Measurements from ENCODE around the gene FLVCR1. TPM values are rescaled to one million over a fixed set of nuclear protein-coding genes. Genes with fewer than 3 reads are reported as not detected.

FLVCR1 gene
- total RNA-seq (6.8 TPM), polyA plus RNA-seq (ENCODE audit: insufficient read depth, low read depth, low replicate concordance) (2.9 TPM)
- long read RNA-seq, donor 1, full-length matches to known transcripts = 1 of 1 reads
- long read RNA-seq, donor 1, partial matches to known transcripts = 0 of 1 reads
- long read RNA-seq, donor 1, other reads (novel, unspliced or antisense) = 0 of 1 reads
- long read RNA-seq, donor 2, full-length matches to known transcripts = 2 of 2 reads
- long read RNA-seq, donor 2, partial matches to known transcripts = 0 of 2 reads
- long read RNA-seq, donor 2, other reads (novel, unspliced or antisense) = 0 of 2 reads
- long read RNA-seq, donor 3, full-length matches to known transcripts = 2 of 2 reads
- long read RNA-seq, donor 3, partial matches to known transcripts = 0 of 2 reads
- long read RNA-seq, donor 3, other reads (novel, unspliced or antisense) = 0 of 2 reads
- long read RNA-seq, donor 4, full-length matches to known transcripts = 1 of 1 reads
- long read RNA-seq, donor 4, partial matches to known transcripts = 0 of 1 reads
- long read RNA-seq, donor 4, other reads (novel, unspliced or antisense) = 0 of 1 reads
- long read RNA-seq, donor 5 = 0 reads
- long read RNA-seq, donor 6 = 0 reads
- long read RNA-seq, donor 7, full-length matches to known transcripts = 3 of 4 reads
- long read RNA-seq, donor 7, partial matches to known transcripts = 0 of 4 reads
- long read RNA-seq, donor 7, other reads (novel, unspliced or antisense) = 1 of 4 reads
- long read RNA-seq, donor 8 = 0 reads
- long read RNA-seq, donor 9 = 0 reads
- long read RNA-seq, donor 10 = 0 reads

DNA sequence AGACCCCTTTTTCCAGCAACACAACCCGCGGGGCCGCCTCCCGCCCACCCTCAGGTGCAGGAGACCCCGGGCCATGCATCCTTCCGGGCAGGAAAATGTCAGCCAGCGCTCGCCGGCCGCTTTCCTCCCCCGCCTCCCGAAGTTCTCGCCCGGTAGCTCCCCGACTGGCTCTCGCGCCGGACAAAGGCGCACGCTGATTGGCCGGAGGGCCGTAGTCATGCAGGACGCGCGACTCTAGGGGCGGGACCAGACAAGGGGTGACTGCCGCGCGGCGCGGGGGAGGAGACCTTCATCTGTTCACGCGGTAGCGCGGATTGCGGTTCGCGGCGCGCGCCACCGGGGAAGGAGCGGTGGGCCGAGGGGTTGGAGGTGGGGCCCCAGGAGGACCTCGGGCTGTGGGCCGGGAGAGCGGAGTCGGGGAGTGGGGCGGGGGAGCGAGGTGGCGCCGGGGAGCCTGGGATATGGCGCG is at the start of gene FLVCR1:
Gene FLVCR1, plus strand, starts transcription at position 284 of the 469 bp plus-strand sequence. Its CDS starts 178 bp downstream, at position 462.
- TF ChIP-seq, protein P1, sequence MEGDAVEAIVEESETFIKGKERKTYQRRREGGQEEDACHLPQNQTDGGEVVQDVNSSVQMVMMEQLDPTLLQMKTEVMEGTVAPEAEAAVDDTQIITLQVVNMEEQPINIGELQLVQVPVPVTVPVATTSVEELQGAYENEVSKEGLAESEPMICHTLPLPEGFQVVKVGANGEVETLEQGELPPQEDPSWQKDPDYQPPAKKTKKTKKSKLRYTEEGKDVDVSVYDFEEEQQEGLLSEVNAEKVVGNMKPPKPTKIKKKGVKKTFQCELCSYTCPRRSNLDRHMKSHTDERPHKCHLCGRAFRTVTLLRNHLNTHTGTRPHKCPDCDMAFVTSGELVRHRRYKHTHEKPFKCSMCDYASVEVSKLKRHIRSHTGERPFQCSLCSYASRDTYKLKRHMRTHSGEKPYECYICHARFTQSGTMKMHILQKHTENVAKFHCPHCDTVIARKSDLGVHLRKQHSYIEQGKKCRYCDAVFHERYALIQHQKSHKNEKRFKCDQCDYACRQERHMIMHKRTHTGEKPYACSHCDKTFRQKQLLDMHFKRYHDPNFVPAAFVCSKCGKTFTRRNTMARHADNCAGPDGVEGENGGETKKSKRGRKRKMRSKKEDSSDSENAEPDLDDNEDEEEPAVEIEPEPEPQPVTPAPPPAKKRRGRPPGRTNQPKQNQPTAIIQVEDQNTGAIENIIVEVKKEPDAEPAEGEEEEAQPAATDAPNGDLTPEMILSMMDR (IDR thresholded peaks at IDR 0.05; ENCODE audit: borderline replicate concordance, extremely low read depth, insufficient read depth) = peak; percentile 11
- FAIRE-seq (no peak), DNase-seq (peak; percentile 98 to 99 (median 99))
- H3K27ac ChIP-seq (ENCODE audit: low read depth in 2 of 2, low read length in 2 of 2) = peak within 1 kb of the TSS; percentile 65 to 93
- H3K9ac ChIP-seq (ENCODE audit: low read length in 3 of 3) = peak within 1 kb of the TSS; percentile 79 to 90 (median 79)
- H3K4me1 ChIP-seq (ENCODE audit: control insufficient read depth in 2 of 3, insufficient read depth in 2 of 3, low read depth in 1 of 3, low read length in 3 of 3) = peaks cover 0 to 13% (median 7%) of the 10 kb centered on the region in 3 donors
- H3K27me3 ChIP-seq (ENCODE audit: control insufficient read depth, insufficient read depth, low read length) = no peaks in the 10 kb centered on the region
- peaks cover 0 to 2% (median 0%) of the 10 kb centered on the region in 3 donors for H3K36me3 ChIP-seq (ENCODE audit: control insufficient read depth in 2 of 3, insufficient read depth in 3 of 3, low read length in 3 of 3)
- H3K9me3 ChIP-seq (ENCODE audit: control insufficient read depth in 2 of 3, insufficient read depth in 1 of 3, low read length in 3 of 3) = no peaks in the 10 kb centered on the region
- intact Hi-C loops (cut with DNase I) = no loop called here
- peak within 1 kb of the TSS; percentile 86 to 95 (median 88) for H3K4me3 ChIP-seq (ENCODE audit: low read length in 3 of 3)

DNA sequence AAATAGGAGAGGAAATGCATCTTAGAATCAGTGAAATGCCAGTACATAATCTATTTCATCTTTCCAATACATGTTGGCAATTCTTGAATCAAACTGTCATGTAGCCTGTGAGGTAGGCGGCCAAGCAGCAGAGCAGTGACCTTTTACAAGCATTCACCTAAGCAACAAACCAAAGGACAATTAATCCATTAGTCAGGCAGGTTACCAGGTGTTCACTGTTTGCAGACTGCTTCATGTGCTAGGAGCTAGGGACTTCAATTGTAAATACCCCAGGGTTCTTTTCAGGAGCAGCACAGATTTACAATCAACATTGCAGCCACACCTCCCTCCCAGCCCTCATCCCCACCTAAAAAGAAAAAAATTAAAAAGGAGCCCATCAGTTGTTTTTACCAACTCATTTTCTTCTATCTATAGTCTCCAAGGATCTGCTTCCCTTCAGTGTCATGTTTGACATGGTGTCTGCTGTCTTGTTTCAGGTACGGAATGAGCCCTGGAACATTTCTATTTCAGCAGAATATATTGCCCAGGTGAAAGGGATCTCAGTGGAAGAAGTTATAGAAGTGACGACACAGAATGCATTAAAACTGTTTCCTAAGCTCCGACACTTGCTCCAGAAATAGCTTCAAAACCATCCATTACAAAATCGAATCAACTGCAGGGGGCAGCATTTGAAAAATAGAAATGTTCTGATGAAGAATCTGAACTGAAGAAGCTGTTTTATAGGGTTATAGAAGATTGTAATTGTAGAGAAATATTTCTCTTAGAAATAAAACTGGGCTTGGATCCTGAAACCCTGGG is 43.3 kb upstream of the FLVCR1 start:
- intact Hi-C loops (cut with DNase I) = loop anchor here (10.0 kb wide), 1 partner anchor 180 kb away; no protein-coding TSS in a partner anchor
- H3K4me3 ChIP-seq (ENCODE audit: low read length in 3 of 3) = no peak overlapping the region
- peak; percentile 65 for FAIRE-seq
- TF ChIP-seq, protein P1 (IDR thresholded peaks at IDR 0.05; ENCODE audit: borderline replicate concordance, extremely low read depth, insufficient read depth) = peak; percentile 26
- H3K27me3 ChIP-seq (ENCODE audit: control insufficient read depth, insufficient read depth, low read length) = no peaks in the 10 kb centered on the region
- no peaks in the 10 kb centered on the region for H3K4me1 ChIP-seq (ENCODE audit: control insufficient read depth in 2 of 3, insufficient read depth in 2 of 3, low read depth in 1 of 3, low read length in 3 of 3)
- peak in 2 of 5 donors; percentile 34 to 50 for DNase-seq
- no peaks in the 10 kb centered on the region for H3K36me3 ChIP-seq (ENCODE audit: control insufficient read depth in 2 of 3, insufficient read depth in 3 of 3, low read length in 3 of 3)
- no peak overlapping the region for H3K9ac ChIP-seq (ENCODE audit: low read length in 3 of 3)
- H3K27ac ChIP-seq (ENCODE audit: low read depth in 2 of 2, low read length in 2 of 2) = no peak overlapping the region
- H3K9me3 ChIP-seq (ENCODE audit: control insufficient read depth in 2 of 3, insufficient read depth in 1 of 3, low read length in 3 of 3) = no peaks in the 10 kb centered on the region

GRCh38 chr1:212816567-212817278 is 41.4 kb upstream of the FLVCR1 start:
- Histone ChIP-seq H3K27me3 (ENCODE audit: control insufficient read depth, insufficient read depth, low read length) (no peaks in the 10 kb centered on the region), H3K4me1 (ENCODE audit: control insufficient read depth in 2 of 3, insufficient read depth in 2 of 3, low read depth in 1 of 3, low read length in 3 of 3) (no peaks in the 10 kb centered on the region), H3K4me3 (ENCODE audit: low read length in 3 of 3) (no peak overlapping the region), H3K27ac (ENCODE audit: low read depth in 2 of 2, low read length in 2 of 2) (no peak overlapping the region), H3K36me3 (ENCODE audit: control insufficient read depth in 2 of 3, insufficient read depth in 3 of 3, low read length in 3 of 3) (no peaks in the 10 kb centered on the region), H3K9ac (ENCODE audit: low read length in 3 of 3) (no peak overlapping the region), H3K9me3 (ENCODE audit: control insufficient read depth in 2 of 3, insufficient read depth in 1 of 3, low read length in 3 of 3) (no peaks in the 10 kb centered on the region)
- TF ChIP-seq, protein P1 (IDR thresholded peaks at IDR 0.05; ENCODE audit: borderline replicate concordance, extremely low read depth, insufficient read depth) = no peak
- DNase-seq (no peak), FAIRE-seq (no peak)
- intact Hi-C loops (cut with DNase I) = loop anchor here (10.0 kb wide), 1 partner anchor 178 kb away; no protein-coding TSS in a partner anchor
